ENCODE data around the gene NPC2. TPM values are rescaled to one million over a fixed set of nuclear protein-coding genes. Genes with fewer than 3 reads are reported as not detected.

NPC2 gene
- total RNA-seq, 1 experiment from 2014 or later: 195 TPM

DNA sequence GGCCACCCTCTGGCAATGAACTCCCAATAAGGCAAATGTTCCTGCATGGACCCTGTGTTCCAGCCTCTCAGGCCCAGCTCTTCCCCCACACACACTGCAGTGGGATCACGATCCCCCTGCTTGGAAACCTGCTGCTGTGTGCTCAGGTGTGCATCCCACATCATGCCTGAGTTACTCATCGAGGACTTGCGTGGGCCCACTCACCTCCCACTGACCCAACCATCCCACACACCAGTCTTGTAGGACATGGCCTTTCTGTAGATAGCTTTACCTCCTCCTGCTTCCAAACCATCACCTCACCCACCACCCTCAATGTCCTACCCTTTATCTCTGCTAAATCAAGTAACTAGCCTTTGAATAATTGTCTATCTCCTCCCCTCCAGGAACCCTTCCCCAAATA, 24.6 kb downstream of the NPC2 start:
- no TSS peak for BruUV-seq (replicated peaks)
- Histone ChIP-seq H3K4me3 (ENCODE audit: low read length) (no peak overlapping the region), H3F3A (ENCODE audit: low read length, unreplicated experiment) (no peaks in the 10 kb centered on the region), H2AFZ (ENCODE audit: low read length) (no peak overlapping the region), H3K9ac (ENCODE audit: low read length) (no peak overlapping the region), H3K27me3 (ENCODE audit: low read length) (no peaks in the 10 kb centered on the region), H3K9me2 (replicated peaks; ENCODE audit: low read length) (no peaks in the 10 kb centered on the region), H3K4me2 (ENCODE audit: low read length) (no peak overlapping the region), H3K9me3 (ENCODE audit: low read length) (no peaks in the 10 kb centered on the region), H3K36me3 (ENCODE audit: low read depth, low read length) (no peaks in the 10 kb centered on the region), H4K20me1 (ENCODE audit: low read length) (no peaks in the 10 kb centered on the region), H3K4me1 (ENCODE audit: insufficient read depth, low read length) (no peaks in the 10 kb centered on the region), H3K27ac (ENCODE audit: low read length) (no peak overlapping the region), H3K79me2 (ENCODE audit: low read length) (no peaks in the 10 kb centered on the region)
- intact Hi-C loops (cut with micrococcal nuclease): no loop called here
- DNase-seq: no peak
- CTCF ChIA-PET: no interaction called here
- ATAC-seq: no peak
- POLR2A ChIA-PET (ENCODE audit: unreplicated experiment): no interaction called here
- TF ChIP-seq EZH2phosphoT487 (IDR thresholded peaks at IDR 0.05; ENCODE audit: borderline replicate concordance, low read length) (no peak), CTCF (conservative IDR thresholded peaks at IDR 0.05; ENCODE audit: low read depth, low read length) (no peak)

- ChIA-PET POLR2A (ENCODE audit: unreplicated experiment) (no interaction called here), CTCF (no interaction called here)
- no peaks in the 10 kb centered on the region for H3K9me3 ChIP-seq (ENCODE audit: low read length)
- H3F3A ChIP-seq (ENCODE audit: low read length, unreplicated experiment): no peaks in the 10 kb centered on the region
- H3K79me2 ChIP-seq (ENCODE audit: low read length): no peaks in the 10 kb centered on the region
- intact Hi-C loops (cut with micrococcal nuclease): no loop called here
- H3K4me2 ChIP-seq (ENCODE audit: low read length): no peak overlapping the region
- H3K9me2 ChIP-seq (replicated peaks; ENCODE audit: low read length): no peaks in the 10 kb centered on the region
- H3K4me3 ChIP-seq (ENCODE audit: low read length): no peak overlapping the region
- no peak for ATAC-seq
- DNase-seq: no peak
- no peak overlapping the region for H3K27ac ChIP-seq (ENCODE audit: low read length)
- no peaks in the 10 kb centered on the region for H3K36me3 ChIP-seq (ENCODE audit: low read depth, low read length)
- H3K4me1 ChIP-seq (ENCODE audit: insufficient read depth, low read length): no peaks in the 10 kb centered on the region
- no TSS peak for BruUV-seq (replicated peaks)
- no peaks in the 10 kb centered on the region for H4K20me1 ChIP-seq (ENCODE audit: low read length)
- H3K27me3 ChIP-seq (ENCODE audit: low read length): no peaks in the 10 kb centered on the region
- H3K9ac ChIP-seq (ENCODE audit: low read length): no peak overlapping the region
- no peak for TF ChIP-seq EZH2 (IDR thresholded peaks at IDR 0.05; ENCODE audit: low read length, unreplicated experiment)
- TF ChIP-seq CTCF (conservative IDR thresholded peaks at IDR 0.05; ENCODE audit: low read depth, low read length): no peak
- no peak for TF ChIP-seq EZH2phosphoT487 (IDR thresholded peaks at IDR 0.05; ENCODE audit: borderline replicate concordance, low read length)
- no peak overlapping the region for H2AFZ ChIP-seq (ENCODE audit: low read length)
Observed at GRCh38 chr14:74465335-74465734, 27.8 kb downstream of the NPC2 start.

- ATAC-seq (no peak), DNase-seq (no peak)
- Histone ChIP-seq H3K27ac (ENCODE audit: low read length) (no peak overlapping the region), H3K9me2 (replicated peaks; ENCODE audit: low read length) (no peaks in the 10 kb centered on the region), H3K4me3 (ENCODE audit: low read length) (no peak overlapping the region), H3K4me2 (ENCODE audit: low read length) (no peak overlapping the region), H2AFZ (ENCODE audit: low read length) (no peak overlapping the region), H3K4me1 (ENCODE audit: insufficient read depth, low read length) (no peaks in the 10 kb centered on the region), H4K20me1 (ENCODE audit: low read length) (no peaks in the 10 kb centered on the region), H3K27me3 (ENCODE audit: low read length) (no peaks in the 10 kb centered on the region), H3K9ac (ENCODE audit: low read length) (no peak overlapping the region), H3K36me3 (ENCODE audit: low read depth, low read length) (no peaks in the 10 kb centered on the region), H3K79me2 (ENCODE audit: low read length) (no peaks in the 10 kb centered on the region), H3F3A (ENCODE audit: low read length, unreplicated experiment) (no peaks in the 10 kb centered on the region), H3K9me3 (ENCODE audit: low read length) (no peaks in the 10 kb centered on the region)
- POLR2A ChIA-PET (ENCODE audit: unreplicated experiment): no interaction called here
- no TSS peak for BruUV-seq (replicated peaks)
- TF ChIP-seq CTCF (conservative IDR thresholded peaks at IDR 0.05; ENCODE audit: low read depth, low read length): no peak
- intact Hi-C loops (cut with micrococcal nuclease): no loop called here
- CTCF ChIA-PET: no interaction called here
Observed at GRCh38 chr14:74464785-74465184, 28.3 kb downstream of the NPC2 start.
